H4 (cell line): ENCODE measurements around the gene TRAPPC2L. TPM values are rescaled to one million over a fixed set of nuclear protein-coding genes. Genes with fewer than 3 reads are reported as not detected.
"Not testable (repeated sequence)": the region's sequence is repeated elsewhere in the genome, so short reads cannot be mapped to it uniquely, and the experiment has no call there.

Experiments used
- DNase-seq: peaks from one replicate; pipeline ENCODE4 v3.0.0-alpha.2; 2015; ENCODE audit warnings: low spot score
- total RNA-seq: library from RNA; depleted of rRNA; stranded (reverse); fragments of >200 nt; shearing (Covaris generic); gene quantifications from 2 replicates; pipeline ENCODE4 v1.2.3, GENCODE V29; 2014

TRAPPC2L gene
- total RNA-seq, 1 experiment from 2014 or later = 50.7 TPM

DNA sequence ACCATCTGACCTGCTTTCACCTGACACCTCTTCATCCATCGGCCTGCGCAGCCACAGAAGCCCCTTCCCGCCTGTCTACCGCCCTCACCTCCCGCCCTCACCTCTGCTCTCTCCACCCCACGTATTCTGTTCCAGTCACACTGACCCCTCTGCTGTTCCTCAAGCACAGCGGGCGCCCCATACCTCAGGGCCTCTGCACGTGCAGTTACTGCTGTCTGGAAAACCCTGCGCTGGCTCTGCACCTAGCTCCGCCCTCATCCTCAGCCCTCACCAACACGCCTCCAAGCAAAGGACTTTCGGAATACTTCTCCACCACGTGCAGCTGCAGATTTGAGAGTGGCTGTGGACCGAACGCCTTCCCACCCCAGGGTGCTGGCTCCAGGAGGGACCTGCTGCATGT lies 34.2 kb downstream of the TRAPPC2L start:
- DNase-seq = no peak

DNA sequence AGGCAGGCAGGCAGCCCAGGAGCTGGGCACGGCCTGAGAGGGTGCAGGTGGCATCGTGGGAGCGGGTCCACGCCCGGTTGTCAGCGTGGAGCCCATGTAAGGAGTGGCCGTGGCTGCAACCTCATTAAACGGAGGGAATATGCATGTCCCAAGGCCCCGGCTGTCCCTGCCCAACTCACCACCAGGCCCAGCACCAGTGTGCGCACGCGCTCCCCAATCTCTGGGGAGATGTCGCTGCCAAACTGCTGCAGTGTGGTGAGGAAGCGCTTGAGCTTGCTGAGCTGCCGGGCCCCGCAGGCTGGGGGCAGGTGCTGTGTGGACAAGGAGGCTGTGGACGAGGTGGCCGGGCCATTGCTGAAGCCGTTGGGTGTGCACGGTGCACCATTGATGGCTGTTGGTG lies 35.1 kb downstream of the TRAPPC2L start:
- DNase-seq = no peak

GRCh38 chr16:88893127-88893968 lies 36.4 kb downstream of the TRAPPC2L start:
- no peak for DNase-seq

- not testable (repeated sequence) for DNase-seq
These were observed 37.3 kb downstream of the TRAPPC2L start for GRCh38 chr16:88894266-88894665.

GRCh38 chr16:88894681-88895300 lies 37.9 kb downstream of the TRAPPC2L start:
- DNase-seq = no peak

DNA sequence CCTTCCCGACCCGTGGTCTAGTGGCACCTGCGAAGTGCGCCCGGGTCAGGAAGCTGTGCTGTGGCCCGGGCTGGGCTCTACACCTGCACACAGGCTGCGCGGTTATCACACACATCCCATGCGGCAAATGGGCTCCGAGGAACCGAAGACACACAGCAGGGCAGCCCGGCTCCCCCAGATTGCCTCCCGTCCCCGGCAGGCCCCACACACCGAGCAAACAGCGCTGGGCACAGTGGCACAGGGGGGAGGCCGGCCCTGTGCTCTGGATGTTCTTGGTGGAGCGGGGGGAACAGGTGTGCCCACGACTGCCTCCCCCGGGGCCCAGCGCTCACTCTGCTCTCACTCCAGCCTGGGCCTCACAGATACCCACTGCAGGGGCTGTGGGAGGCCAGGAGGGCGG lies 38.4 kb downstream of the TRAPPC2L start:
- no peak for DNase-seq

GRCh38 chr16:88896238-88897070 lies 39.5 kb downstream of the TRAPPC2L start:
- DNase-seq = no peak

DNA sequence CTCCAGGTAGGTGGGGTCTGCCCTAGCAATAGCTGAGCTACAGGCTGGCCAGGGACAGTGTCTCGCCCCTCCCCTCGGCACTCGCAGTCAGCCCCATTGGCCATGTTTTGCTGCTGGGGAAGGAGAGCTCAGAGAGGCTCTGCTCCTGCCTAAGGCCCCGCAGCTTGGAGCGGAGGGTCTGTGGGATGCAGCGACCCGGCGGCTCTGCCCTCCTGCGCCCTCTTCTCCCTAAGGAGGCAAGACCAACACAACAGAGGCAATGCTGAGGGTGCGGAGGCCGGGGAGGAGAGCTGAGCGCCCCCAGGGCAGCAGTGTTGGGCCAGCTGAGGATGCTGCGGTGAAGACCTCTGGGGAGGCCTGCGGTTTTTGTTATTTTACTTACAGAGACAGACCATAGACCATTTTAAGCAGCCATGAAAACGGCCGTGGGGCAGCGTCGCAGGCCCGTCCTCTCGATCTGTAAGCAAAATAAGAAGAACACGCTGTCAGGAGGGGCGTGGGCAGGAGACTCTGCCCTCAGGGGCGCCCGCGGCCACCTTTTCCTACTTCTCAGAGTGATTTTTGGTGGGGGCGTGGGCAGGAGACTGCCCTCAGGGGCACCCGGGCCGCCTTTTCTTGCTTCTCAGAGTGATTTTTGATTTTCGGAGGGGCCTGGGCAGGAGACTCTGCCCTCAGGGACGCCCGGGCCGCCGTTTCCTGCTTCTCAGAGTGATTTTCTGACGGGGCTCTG lies 40.9 kb downstream of the TRAPPC2L start:
- DNase-seq = no peak

GRCh38 chr16:88899901-88900661 lies 43.2 kb downstream of the TRAPPC2L start:
- DNase-seq = no peak

GRCh38 chr16:88900662-88901052 lies 43.7 kb downstream of the TRAPPC2L start:
- DNase-seq = no peak

- DNase-seq = no peak
These were observed 44.9 kb downstream of the TRAPPC2L start for GRCh38 chr16:88901718-88902337.

- DNase-seq = no peak
These were observed 45.8 kb downstream of the TRAPPC2L start for GRCh38 chr16:88902744-88903143.

GRCh38 chr16:88903267-88903666 lies 46.3 kb downstream of the TRAPPC2L start:
- no peak for DNase-seq

DNA sequence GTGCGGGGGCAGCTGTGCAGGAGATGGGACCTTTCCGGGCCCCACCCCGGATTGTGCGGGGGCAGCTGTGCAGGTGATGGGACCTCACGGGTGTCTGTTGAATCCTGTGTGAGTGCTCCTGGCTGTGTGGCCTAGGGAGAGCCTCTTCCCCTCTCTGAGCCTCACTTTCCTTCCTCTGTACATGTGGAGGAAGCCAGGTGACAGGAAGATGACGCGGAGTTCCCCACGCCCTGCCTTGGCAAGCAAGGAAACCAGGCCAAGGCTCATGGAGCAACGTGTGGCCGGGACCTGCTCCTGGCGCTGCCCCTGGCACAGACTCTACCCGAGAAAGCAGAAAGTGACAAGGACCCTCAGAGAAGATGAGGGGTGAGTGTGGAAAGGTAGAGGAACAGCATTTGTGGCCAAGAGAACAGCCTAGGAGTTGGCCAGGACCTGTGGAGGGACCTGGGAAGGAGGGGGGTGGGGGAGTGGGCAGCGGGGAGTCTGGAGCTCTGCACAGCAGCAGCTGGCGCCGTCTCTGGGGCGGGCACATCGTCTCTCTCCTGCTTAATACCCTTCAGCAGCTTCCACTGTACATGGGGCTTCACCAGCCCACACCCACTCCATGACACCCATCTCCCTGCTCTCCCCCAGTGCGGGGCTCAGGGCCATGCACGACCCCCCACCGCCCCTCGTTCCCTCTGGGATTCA lies 47.9 kb downstream of the TRAPPC2L start:
- DNase-seq = no peak

DNA sequence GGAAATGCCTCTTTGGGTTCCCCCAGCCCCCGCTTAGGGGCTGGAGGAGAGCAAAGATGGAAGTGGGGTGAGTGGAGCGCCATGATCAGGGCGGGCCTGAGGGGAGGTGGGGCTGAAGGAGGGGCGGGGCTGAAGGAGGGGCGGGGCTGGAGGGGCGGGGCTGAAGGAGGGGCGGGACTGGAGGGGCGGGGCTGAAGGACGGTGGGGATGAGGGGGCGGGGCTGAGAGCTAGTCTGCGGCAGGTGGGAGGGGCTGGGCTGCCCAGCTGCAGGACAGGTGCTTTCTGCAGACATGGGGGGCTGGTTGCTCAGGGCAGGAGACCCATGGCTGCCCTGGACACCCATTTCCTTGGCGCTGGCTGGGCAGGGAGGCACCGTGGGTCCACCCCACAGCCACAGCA lies 48.6 kb downstream of the TRAPPC2L start:
- no peak for DNase-seq

- no peak for DNase-seq
These were observed 49.1 kb downstream of the TRAPPC2L start for GRCh38 chr16:88906020-88906419.

- no peak for DNase-seq
These were observed 49.7 kb downstream of the TRAPPC2L start for GRCh38 chr16:88906535-88907105.

GRCh38 chr16:88907768-88908167 lies 50.8 kb downstream of the TRAPPC2L start:
- no peak for DNase-seq

DNA sequence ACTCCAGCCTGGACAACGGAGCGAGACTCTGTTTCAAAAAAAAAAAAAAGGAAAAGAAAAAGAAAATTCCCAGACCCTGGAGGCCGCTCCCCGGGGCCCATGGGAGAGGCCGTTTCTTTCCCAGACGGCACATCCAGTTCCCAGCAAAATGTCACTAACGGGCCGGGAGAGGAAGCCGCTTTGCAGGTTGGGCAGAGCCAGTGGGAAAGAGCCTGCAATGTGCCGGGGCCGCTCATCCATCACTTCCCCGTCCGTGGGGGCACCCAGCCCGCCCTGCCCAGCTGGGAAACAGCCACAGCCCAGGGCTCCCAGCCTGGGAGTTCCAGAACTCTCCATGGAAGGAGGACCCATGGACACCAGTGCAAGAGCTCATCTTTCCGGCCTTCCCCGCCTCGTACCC lies 51.4 kb downstream of the TRAPPC2L start:
- no peak for DNase-seq
